GM18517 (cell line): Measurements from ENCODE around the gene TEX13B.

Experiments used
- ATAC-seq: cut with Tn5 transposase; IDR thresholded peaks from one replicate; pipeline ENCODE4 v1.9.1; 2021; ENCODE audit warnings: mild to moderate bottlenecking, moderate library complexity; ENCODE audit not compliant: unreplicated experiment

Gene TEX13B

GRCh38 chrX:107940095-107940494 lies 42.1 kb downstream of the TEX13B start:
- ATAC-seq, result no peak

- no peak for ATAC-seq
Observed at GRCh38 chrX:107936434-107936730, 45.8 kb downstream of the TEX13B start.

- ATAC-seq, result no peak
Observed at GRCh38 chrX:107935664-107936433, 46.3 kb downstream of the TEX13B start.

- no peak for ATAC-seq
Observed at GRCh38 chrX:107935200-107935599, 47.0 kb downstream of the TEX13B start.

- no peak for ATAC-seq
Observed at GRCh38 chrX:107934262-107934661, 47.9 kb downstream of the TEX13B start.
